ENCODE data around the gene CFAP20DC. TPM values are rescaled to one million over a fixed set of nuclear protein-coding genes. Genes with fewer than 3 reads are reported as not detected.

CFAP20DC gene
- total and polyA plus RNA-seq, 2 of the 8 experiments (the other 6 are each of a cell fraction or from before 2014, with no cell fraction given), result 2.2 to 2.8 TPM

GRCh38 chr3:58713715-58714401 lies 336.0 kb downstream of the CFAP20DC start (continued):
- no peak for TF ChIP-seq RAD21 (IDR thresholded peaks at IDR 0.05 in 1 of 2, conservative IDR thresholded peaks at IDR 0.05 in 1 of 2; ENCODE audit: low read depth in 2 of 2, low read length in 2 of 2)
- no peak for TF ChIP-seq CTBP2 (IDR thresholded peaks at IDR 0.05; ENCODE audit: borderline replicate concordance, insufficient read depth, insufficient read length, low read length)

Data from H1 (cell line).